Tongue (tissue), 2 donors: ENCODE measurements around the gene USP20. TPM values are rescaled to one million over a fixed set of nuclear protein-coding genes. Genes with fewer than 3 reads are reported as not detected.
A peak's percentile ranks its signal among the peaks of the same experiment; 100 is the strongest.

Source experiments
- DNase-seq: peaks from one replicate; pipeline ENCODE4 v3.0.0-alpha.2; 2015
- total RNA-seq: library from RNA; depleted of rRNA; stranded (reverse); fragments of >200 nt; gene quantifications from one replicate; pipeline ENCODE4 v1.2.3, GENCODE V29; 2014

Gene USP20
- total RNA-seq, 1 donor from 2014 or later = 11.8 TPM

DNA sequence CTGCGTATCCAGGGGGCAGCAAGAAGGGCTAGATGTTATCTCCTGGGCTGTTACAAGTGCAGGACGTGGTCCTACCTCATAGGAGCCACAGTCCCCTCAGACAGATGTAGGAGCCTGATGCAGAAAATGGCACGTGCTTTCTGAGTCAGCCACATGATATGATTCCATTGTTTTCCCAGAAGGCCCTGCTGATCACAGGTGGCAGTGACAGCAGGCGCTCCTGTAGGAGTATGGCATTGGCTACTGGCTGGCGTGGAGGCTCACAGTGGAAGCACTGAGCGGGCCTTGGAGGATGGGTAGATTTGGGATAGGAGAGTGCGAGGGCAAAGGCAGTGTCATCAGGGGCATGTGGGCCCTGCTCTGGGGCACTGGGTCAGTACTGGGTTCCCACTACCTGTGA lies 21.9 kb downstream of the USP20 start:
- no peak for DNase-seq

DNA sequence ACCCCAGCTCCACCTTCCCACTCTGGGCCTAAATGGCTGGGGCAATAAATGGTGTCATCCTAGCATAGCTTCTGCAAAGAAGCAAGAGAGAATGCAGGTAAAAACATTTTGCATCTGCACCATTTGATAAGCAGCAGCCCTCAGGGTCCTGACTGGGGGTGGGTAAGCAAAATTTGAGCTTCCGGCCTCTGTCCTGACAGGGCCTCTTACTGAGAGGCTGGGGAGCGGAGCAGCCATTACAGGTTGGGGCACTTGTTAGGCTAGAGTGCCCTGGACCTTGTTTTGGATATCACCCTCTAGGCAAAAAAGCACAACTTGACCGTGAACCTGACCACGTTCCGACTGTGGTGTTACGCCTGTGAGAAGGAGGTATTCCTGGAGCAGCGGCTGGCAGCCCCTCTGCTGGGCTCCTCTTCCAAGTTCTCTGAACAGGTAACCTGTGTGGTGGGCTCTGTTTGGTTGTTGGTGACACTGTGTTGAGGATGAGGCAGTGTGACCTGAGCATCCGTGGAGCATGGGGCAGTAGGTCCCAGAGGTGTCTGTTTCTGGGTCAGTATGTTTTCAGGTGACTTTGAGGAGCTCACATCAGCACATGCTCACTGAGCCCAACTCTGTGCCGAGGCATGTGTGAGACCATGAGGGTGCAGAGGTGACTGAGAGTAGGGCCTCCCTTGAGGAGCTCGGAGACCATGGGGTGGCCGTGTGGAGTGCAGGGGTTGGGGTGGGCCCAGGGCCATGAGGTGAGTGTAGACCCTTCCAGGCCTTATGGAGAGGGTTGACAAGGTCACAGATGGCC lies 23.1 kb downstream of the USP20 start:
- DNase-seq = no peak

DNA sequence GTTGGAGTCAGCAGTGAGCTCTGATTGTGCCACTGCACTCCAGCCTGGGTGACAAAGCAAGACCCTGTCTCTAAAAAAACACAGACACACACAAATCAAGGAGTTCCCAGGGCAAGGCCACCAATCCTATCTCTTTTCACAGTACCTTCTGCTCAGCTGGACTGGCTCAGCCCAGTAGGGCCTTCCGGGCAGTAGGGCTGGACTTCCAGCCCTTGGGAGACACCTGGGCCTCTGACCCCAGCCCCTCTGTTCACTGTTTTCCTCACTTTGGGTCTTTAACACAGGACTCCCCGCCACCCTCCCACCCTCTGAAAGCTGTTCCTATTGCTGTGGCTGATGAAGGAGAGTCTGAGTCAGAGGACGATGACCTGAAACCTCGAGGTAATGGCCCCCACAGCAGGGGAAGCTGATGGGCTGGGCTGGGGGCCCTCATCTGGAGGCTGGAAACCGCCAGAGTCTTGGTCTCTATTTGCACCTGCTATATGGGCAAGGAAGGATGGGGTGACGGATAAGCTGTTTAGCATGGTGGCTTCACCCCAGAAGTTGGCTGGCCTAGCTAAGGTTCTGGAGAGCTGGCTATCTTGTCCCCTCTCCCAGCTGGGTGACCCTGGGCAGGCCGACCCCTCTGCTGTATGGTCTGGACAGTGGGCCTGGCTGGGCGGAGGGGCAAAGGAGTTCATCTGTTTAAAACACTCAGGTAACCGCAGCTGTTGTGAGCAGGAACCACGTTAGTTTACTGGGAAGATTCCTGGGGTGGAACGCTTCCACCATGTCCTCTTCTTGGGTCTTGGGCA lies 25.6 kb downstream of the USP20 start:
- no peak for DNase-seq

DNA sequence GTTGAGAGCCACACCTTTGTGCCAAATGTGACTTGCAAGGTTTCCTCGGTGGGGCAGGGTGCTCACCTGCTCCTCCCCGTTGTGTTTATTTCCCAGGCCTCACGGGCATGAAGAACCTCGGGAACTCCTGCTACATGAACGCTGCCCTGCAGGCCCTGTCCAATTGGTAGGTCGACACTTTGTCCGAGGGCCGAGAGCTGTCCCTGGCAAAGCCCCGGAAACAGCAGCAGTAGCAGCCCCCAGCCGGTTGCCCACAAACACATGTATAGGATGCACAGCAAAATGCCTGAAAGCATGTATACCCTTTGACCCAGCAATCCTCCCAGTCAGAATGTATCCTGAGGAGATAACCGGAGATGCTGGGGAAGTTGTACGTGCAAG lies 26.2 kb downstream of the USP20 start:
- no peak for DNase-seq

DNA sequence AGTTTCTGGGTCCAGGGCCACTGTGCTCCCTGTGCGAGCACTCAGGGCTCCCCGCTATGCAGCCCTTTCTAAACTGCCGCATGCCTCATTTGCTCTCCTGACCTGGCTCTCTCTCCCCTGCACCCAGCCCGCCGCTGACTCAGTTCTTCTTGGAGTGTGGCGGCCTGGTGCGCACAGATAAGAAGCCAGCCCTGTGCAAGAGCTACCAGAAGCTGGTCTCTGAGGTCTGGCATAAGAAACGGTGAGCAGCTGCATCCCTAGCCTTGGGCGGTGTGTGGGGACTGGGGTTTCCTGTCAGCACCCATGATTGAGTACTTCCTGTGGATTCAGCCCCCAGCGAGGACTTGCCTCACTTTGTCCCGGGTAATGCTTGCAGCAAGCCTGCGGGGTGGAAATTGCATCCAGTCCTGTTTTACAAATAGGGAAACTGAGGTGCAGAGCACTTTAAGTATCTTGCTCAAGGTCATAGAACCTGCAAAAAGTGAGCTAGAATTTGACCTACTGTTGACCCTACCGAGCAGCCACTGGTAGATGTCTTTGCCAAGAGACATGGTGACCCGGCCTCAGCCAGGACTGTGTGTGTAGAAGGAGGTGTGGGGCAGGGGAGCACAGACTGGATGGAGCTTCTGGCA lies 27.9 kb downstream of the USP20 start:
- no peak for DNase-seq

DNA sequence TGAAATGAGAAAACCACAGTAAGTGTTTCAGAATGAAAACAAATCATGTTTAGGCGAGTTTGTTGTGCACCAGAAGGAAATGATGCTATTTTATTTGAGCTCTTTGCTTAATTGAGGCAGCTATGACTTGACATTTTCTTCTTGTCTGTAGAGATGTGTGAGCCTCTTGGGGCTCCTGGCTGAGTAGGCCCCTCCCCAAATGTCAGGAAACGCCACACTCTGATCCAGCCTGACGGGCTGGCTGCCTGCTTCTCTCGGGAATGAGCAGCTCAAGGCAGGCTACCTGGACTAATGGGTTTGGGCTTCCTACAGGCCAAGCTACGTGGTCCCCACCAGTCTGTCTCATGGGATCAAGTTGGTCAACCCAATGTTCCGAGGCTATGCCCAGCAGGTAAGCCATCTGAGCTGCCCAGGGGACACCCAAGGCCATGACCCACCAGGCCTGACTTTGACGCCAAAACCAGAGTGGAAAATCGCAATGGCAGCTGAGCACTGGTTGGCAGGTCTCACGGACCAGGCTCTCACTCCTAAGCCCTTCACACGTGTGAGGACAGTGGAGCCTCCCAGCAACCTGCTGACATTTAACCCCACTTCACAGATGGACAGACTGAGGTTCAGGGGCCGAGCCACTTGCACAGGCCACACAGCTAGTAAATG lies 29.9 kb downstream of the USP20 start:
- no peak for DNase-seq

DNA sequence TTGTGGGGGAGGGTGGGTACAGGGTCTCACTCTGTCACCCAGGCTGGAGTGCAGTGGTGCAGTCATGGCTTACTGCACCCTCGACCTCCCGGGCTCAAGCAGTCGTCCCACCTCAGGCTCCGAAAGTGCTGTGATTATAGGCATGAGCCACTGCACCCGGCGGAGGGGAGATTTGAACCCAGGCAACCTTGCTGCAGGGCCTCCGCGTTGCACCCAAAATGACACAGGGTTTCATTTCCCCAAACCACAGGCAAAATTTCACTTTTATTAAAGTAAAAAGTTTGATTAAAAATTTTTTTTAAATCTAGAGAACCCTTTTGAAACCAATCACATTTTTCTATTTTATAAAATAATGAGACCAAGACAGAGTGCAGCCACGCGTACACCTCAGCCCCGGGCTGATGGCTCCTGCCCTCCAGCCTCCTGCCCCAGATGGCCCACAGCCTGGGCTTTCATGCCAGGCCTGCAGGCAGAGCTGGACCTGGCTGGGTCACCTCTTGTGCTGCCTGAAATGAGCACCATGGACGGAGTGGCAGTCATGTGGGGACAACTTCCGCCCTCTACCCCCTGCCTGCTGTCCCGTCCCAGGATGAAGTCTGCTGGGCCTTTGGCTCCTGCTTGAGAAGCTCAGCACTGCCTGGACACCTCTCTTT lies 30.5 kb downstream of the USP20 start:
- no peak for DNase-seq

DNA sequence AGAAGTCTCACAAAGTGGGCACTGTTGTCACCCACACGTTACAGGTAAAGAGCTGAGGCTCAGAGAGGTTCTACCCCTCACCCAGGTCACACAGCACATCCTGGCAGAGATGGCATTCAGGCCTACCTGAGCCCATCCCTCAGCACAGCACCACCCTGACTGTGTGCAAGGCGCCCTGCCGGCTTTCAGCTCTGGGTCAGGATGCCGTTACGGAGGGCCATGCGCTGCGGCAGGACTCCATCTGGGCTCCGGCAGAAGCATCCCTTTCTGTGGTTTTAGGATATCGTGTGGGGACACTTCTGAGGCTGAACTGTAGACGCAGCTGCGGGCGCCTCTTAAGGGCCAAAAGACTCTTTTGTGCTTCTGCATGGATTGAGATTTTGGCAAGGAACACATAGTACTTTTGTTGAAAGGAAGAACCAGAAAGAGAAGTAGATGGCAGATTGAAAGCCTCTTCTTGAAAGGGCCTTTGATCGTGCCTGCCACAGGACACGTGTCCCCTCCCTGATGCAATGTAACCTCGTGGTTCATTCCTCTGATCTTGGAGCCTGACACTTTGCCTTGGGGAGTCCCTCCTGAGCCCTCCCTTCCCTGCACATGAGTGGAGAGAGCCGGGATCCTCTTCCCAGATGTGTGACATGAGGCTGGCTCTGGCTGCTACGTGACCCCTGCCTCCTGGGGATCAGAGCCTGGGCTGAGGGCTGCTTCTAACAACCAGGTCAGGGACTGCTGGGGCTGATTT lies 31.3 kb downstream of the USP20 start:
- DNase-seq = no peak

DNA sequence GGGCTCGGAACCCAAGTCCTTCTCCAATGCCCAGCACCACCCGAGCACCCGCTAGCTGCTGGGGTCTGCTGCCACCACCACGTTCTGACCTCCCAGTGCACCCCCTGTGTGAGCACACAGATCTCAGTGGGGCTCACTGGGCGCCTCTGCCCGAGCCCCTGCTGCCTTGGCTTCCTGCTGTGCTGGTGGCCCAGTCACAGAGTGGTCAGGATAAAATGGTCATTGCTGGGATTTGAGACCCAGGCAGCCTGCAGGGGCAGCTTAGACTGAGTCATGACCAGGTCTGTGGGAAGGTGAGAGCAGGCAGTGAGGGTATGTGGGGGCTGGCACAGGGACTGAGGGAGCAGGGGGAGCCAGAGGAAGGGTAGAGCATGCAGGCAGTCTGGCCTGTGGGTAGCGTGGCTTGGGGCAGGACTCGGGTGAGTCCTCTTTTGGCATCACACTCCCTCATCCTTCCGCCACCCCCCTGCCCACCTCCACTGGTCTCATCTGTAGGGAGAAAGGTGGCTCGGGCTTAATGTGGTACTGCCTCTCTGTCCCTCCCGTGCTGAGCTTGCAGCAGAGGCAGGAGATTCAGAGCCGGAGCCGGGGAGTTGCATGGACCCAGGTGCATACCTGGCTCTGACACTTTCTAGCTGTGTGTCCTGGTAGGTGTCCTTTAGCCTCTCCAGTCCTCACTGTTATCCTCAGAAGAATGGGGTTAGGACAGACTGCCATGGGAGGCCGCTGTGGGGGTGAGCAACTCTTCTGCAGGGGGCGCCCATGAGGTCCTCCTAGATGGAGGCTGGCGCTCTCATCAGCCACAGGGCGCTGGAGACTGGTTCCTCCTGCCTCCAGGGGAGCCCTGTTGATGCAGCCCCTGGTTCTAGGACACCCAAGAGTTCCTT lies 32.1 kb downstream of the USP20 start:
- DNase-seq = no peak

DNA sequence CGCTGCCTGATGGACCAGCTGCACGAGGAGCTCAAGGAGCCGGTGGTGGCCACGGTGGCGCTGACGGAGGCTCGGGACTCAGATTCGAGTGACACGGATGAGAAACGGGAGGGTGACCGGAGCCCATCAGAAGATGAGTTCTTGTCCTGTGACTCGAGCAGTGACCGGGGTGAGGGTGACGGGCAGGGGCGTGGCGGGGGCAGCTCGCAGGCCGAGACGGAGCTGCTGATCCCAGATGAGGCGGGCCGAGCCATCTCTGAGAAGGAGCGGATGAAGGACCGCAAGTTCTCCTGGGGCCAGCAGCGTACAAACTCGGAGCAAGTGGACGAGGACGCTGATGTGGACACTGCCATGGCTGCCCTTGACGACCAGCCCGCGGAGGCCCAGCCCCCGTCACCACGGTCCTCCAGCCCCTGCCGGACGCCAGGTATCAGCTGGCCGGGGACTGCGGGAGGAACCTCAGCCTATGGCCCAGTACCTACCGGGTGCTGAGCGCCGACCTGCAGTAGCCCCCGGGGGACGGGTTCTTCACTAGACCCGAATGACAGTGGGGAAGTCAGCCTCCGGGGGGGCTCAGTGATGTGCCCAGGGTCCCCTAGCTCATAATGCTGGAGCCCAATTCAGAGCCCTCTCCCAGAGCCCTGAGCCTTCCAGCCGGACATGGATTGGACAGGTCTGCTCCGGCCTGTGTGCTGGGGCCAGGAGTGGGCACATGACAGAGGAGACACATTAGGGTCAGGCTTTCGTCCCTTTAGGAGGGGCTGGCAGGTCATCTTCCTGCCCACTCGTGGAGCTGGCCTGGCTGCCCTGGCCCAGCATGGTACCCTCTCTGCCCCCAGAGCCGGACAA lies 33.0 kb downstream of the USP20 start:
- DNase-seq = no peak

DNA sequence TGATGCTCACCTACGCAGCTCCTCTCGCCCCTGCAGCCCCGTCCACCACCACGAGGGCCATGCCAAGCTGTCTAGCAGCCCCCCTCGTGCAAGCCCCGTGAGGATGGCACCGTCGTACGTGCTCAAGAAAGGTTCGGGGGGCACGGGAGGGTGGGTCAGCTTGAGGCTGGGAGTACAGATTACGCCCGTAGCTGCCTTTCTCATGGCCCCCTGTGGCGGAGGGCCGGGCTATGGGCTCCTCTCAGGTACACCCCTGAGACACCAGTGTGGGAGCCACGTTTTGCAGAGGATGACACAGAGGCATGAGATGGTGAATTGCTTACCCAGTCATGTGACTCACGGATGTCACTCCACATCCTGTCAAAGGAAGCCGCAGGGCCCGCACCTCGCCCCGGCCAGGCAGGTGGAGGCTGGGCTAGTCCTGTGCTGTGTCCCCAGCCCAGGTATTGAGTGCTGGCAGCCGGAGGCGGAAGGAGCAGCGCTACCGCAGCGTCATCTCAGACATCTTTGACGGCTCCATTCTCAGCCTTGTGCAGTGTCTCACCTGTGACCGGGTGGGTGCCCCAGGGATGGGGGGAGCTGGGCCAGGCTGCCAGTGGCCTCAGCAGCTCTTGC lies 33.7 kb downstream of the USP20 start:
- DNase-seq = no peak

DNA sequence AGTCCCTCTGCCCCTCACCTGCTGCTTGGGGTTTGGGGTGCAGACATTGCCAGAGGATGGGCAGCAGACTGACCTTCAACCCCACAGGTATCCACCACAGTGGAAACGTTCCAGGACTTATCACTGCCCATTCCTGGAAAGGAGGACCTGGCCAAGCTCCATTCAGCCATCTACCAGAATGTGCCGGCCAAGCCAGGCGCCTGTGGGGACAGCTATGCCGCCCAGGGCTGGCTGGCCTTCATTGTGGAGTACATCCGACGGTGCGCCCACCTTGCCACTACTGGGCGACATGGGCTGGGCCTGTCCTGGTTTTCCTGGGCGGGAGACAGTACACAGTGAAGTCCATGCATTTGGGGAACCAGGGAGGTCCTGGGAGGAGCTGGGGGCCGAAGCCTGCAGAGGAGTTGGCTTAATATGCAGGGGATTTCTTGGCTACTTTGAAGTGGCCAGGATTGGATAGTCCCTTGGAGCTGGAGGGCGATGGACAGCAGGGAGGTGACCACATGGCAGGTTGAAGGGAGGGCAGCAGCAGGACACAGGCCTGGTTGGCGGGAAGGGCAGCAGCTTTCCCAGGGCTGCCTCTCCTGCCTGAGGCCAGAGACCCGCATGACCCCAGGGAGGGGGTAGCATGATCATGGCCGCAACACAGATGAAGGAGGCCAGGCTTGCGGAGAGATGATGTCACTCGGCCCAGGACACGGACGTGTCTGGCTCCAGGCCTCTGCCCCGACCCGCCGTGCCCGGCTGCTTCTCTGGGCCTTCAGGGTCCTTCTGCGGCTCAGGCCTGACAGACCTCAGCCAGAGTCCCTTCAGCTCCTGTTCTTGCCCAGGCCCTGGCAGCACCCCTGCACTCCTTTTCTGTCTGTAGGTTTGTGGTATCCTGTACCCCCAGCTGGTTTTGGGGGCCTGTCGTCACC lies 34.6 kb downstream of the USP20 start:
- no peak for DNase-seq

DNA sequence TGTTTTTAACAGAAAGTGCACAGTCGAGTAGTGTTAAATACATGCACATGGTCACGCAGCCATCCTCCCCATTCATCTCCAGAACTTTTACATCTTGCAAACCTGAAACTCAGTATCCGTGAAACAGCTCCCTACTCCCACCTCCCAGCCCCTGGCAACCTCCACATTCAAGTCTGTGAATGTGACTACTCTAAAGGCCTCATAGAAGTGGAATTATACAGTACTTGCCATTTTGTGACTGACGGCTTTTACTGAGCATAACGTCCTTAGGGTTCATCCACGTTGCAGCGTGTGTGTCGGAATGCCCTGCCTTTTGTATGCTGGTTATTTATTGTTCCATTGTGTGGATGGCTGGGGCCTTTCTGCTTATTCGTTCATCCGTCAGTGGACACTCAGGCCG lies 35.8 kb downstream of the USP20 start:
- no peak for DNase-seq

DNA sequence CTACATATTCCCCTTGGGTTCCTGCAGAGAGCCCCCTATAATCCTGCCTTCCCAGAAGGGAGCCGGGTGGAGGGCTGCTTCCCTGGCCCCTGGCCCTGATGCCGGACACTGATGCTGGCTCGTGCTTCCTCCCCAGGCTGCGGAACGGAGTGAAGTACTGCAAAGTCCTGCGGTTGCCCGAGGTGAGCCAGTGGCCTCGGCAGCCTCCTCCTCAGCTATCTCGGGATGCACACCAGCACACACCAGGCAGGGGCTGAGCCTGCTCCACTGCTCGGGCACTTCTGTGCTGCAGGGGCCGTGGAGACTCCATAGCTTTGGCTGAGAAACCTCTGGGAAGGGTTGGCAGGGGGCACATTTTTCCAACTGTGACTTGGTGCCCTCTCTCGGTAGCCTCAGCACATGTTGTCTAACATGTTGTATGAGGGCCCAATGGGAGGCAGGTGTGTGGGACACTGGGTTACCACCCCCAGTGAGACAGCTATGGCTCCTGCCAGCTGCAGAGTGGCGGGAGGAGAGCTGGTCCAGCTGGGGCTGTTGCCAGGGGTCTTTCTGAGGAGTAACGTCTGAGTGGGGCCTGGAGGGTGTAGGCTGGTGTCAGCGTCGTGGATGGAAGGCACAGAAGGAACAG lies 38.4 kb downstream of the USP20 start:
- DNase-seq = no peak

DNA sequence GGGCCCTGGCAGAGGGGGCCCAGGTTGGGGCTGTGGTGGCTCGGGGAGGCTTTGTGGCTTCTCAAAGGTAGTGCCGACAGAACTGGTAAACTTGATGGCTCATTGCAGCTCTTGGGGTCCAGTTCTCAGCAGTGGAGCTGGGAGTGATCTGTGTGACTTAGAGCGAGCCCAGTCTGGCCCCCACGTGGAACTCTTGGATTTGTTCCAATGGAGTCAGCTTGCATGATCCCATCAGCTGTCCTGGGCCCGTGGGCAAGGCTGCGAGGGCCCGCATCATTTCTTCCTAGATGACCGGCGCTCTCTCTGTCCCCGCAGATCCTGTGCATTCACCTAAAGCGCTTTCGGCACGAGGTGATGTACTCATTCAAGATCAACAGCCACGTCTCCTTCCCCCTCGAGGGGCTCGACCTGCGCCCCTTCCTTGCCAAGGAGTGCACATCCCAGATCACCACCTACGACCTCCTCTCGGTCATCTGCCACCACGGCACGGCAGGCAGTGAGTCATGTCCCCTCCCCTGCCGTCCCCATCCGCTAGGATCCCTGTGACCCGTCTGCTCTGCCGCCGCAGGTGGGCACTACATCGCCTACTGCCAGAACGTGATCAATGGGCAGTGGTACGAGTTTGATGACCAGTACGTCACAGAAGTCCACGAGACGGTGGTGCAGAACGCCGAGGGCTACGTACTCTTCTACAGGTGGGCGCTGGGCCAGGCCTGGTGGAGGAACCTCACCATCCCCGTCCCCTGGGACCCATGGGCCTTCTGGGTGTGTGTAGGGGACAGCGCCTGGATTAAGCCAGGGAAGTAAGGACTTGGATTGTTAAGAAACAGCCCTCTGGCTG lies 39.2 kb downstream of the USP20 start:
- DNase-seq = peak; percentile 32

DNA sequence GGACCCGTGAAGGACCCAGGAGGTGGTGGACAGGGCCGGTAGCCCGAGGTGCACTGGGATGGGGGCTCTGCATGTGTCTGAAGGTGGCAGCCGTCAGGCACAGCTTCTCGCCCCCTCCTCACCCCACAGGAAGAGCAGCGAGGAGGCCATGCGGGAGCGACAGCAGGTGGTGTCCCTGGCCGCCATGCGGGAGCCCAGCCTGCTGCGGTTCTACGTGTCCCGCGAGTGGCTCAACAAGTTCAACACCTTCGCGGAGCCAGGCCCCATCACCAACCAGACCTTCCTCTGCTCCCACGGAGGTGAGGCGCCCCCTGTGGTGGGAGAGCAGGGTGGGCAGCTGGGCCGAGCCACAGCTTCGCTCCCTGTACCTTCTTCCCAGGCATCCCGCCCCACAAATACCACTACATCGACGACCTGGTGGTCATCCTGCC lies 39.9 kb downstream of the USP20 start:
- no peak for DNase-seq
